ENCODE results near the gene GPR75.

GPR75 gene

GRCh38 chr2:53811601-53812000 lies 48.2 kb downstream of the GPR75 start:
- in situ Hi-C loops (cut with HindIII; ENCODE audit: low sequenced_read_pairs), result no loop called here
